Measurements from ENCODE around the gene MDN1.

DNA sequence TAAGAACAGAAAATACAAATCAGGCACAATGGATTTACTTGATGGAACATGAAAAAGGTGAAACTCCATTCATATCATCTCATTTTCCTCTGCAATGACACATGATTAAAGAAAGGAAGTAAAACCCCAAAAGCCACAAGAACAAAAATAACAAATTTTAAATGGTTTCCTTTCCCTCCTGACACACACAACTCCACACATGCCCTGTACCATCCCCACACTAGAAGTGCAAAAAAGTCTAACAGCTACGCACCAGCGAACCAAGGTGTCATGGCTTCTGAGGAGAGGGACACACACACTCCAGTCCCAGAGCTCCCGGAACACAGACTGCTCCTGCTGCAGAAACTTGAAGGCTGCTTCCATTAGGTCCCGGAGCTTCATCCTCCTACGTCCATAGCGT is 25.3 kb downstream of the MDN1 start:
- TF ChIP-seq, protein P1, sequence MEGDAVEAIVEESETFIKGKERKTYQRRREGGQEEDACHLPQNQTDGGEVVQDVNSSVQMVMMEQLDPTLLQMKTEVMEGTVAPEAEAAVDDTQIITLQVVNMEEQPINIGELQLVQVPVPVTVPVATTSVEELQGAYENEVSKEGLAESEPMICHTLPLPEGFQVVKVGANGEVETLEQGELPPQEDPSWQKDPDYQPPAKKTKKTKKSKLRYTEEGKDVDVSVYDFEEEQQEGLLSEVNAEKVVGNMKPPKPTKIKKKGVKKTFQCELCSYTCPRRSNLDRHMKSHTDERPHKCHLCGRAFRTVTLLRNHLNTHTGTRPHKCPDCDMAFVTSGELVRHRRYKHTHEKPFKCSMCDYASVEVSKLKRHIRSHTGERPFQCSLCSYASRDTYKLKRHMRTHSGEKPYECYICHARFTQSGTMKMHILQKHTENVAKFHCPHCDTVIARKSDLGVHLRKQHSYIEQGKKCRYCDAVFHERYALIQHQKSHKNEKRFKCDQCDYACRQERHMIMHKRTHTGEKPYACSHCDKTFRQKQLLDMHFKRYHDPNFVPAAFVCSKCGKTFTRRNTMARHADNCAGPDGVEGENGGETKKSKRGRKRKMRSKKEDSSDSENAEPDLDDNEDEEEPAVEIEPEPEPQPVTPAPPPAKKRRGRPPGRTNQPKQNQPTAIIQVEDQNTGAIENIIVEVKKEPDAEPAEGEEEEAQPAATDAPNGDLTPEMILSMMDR (IDR thresholded peaks at IDR 0.05), result no peak
- TF ChIP-seq EZH2 (IDR thresholded peaks at IDR 0.05; ENCODE audit: borderline replicate concordance, insufficient read depth, low read depth, low read length, poor library complexity, severe bottlenecking), result no peak
